ENCODE results near the gene AIF1. TPM values are rescaled to one million over a fixed set of nuclear protein-coding genes. Genes with fewer than 3 reads are reported as not detected.

Gene AIF1
- total and polyA plus RNA-seq, 7 experiments from 2014 or later, result 33.1 to 182 (median 71.0) TPM

GRCh38 chr6:31621320-31621939, 6.4 kb downstream of the AIF1 start:
- ChIA-PET POLR2A (interaction anchor here (0.6 to 66.4 kb wide), 15 partner anchors 15 to 338 kb away, joined by 3 to 3078 read pairs (median 5); partner anchors contain the start of genes APOM, ATP6V1G2, BAG6 and C6orf47), CTCF (no interaction called here)
- Mint-ChIP-seq H3K27ac (peak overlapping the region; percentile 90 to 98 (median 96)), H3K36me3 (peaks cover under 1 to 41% (median 10%) of the 10 kb centered on the region in 5 donors), H3K4me3 (peak overlapping the region; percentile 82 to 95 (median 93)), H3K9me3 (peaks cover 0 to 2% (median 0%) of the 10 kb centered on the region in 11 donors), H3K27me3 (no peaks in the 10 kb centered on the region), H3K4me1 (peaks cover 15 to 46% (median 41%) of the 10 kb centered on the region in 7 donors)
- H3K4me3 ChIP-seq (ENCODE audit: low read length), result peak overlapping the region; percentile 90
- H3K36me3 ChIP-seq (ENCODE audit: control insufficient read depth in 2 of 3, insufficient read depth in 3 of 3, low read length in 3 of 3), result peaks cover 12 to 31% (median 13%) of the 10 kb centered on the region in 3 experiments
- peak overlapping the region; percentile 96 for H3K27ac ChIP-seq (ENCODE audit: low read depth, low read length)
- DNase-seq (peak in 3 of 9 donors; percentile 15 to 29 (median 21)), ATAC-seq (no peak)
- no peaks in the 10 kb centered on the region for H3K27me3 ChIP-seq (ENCODE audit: control insufficient read depth in 2 of 2, insufficient read depth in 2 of 2, low read length in 2 of 2)
- H3K9me3 ChIP-seq (ENCODE audit: control insufficient read depth in 2 of 3, low read length in 3 of 3), result no peaks in the 10 kb centered on the region
- peaks cover 9 to 14% of the 10 kb centered on the region in 2 donors for H3K4me1 ChIP-seq (ENCODE audit: control insufficient read depth in 2 of 2, insufficient read depth in 2 of 2, low read length in 2 of 2)
- intact Hi-C loops (cut with micrococcal nuclease), result loop anchor here (2.0 to 5.0 kb wide), 10 partner anchors 17 to 1231 kb away; partner anchors contain the start of genes NELFE (in 2 of the 2), SKIC2 (in 2 of the 2), GNL1 (in 1 of the 2) and HSPA1B (in 1 of the 2)

DNA sequence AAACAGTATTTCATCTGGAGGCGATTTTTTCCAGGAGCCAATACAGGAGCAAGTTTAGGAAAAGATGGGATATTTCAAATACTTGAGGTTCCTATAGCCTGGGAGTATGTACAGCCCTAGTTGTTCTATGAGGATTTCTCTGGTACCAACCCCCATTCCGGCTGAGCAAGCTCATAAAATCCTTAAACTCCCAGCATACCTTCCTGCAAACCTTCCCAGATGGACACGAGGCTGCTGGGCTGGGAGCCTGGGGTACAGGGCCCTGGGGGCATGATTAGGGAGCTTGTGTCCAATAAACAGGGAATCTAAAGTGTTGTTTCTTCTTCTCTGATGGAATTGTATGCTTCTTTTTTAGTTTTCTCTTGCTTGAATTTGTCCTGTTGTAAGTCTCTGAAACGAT, 7.0 kb downstream of the AIF1 start:
- peaks cover 9 to 40% (median 35%) of the 10 kb centered on the region in 7 donors for H3K4me1 Mint-ChIP-seq
- H3K36me3 Mint-ChIP-seq, result peaks cover 4 to 41% (median 13%) of the 10 kb centered on the region in 5 donors
- H3K9me3 Mint-ChIP-seq, result peaks cover 0 to 2% (median 0%) of the 10 kb centered on the region in 11 donors
- intact Hi-C loops (cut with micrococcal nuclease), result loop anchor here (2.0 to 5.0 kb wide), 10 partner anchors 17 to 1230 kb away; partner anchors contain the start of genes NELFE (in 2 of the 2), SKIC2 (in 2 of the 2), GNL1 (in 1 of the 2) and HSPA1B (in 1 of the 2)
- H3K27ac Mint-ChIP-seq, result peak overlapping the region; percentile 90 to 98 (median 96)
- no peak for DNase-seq
- no peak overlapping the region for H3K4me3 ChIP-seq (ENCODE audit: low read length)
- H3K4me1 ChIP-seq (ENCODE audit: control insufficient read depth in 2 of 2, insufficient read depth in 2 of 2, low read length in 2 of 2), result peaks cover 3 to 14% of the 10 kb centered on the region in 2 donors
- H3K36me3 ChIP-seq (ENCODE audit: control insufficient read depth in 2 of 3, insufficient read depth in 3 of 3, low read length in 3 of 3), result peaks cover 17 to 37% (median 18%) of the 10 kb centered on the region in 3 experiments
- H3K27ac ChIP-seq (ENCODE audit: low read depth, low read length), result peak overlapping the region; percentile 96
- ATAC-seq, result no peak
- no peaks in the 10 kb centered on the region for H3K9me3 ChIP-seq (ENCODE audit: control insufficient read depth in 2 of 3, low read length in 3 of 3)
- POLR2A ChIA-PET, result interaction anchor here (0.6 to 66.4 kb wide), 15 partner anchors 16 to 338 kb away, joined by 3 to 3078 read pairs (median 4); partner anchors contain the start of genes APOM, ATP6V1G2, BAG6 and C6orf47
- H3K27me3 ChIP-seq (ENCODE audit: control insufficient read depth in 2 of 2, insufficient read depth in 2 of 2, low read length in 2 of 2), result no peaks in the 10 kb centered on the region
- no peaks in the 10 kb centered on the region for H3K27me3 Mint-ChIP-seq
- CTCF ChIA-PET, result interaction anchor here (0.8 kb wide), 1 partner anchor 125 kb away, joined by 3 read pairs; no protein-coding TSS in a partner anchor
- peak overlapping the region; percentile 82 to 95 (median 93) for H3K4me3 Mint-ChIP-seq

- ChIA-PET POLR2A (interaction anchor here (0.6 to 66.4 kb wide), 9 partner anchors 12 to 296 kb away, joined by 3 to 3078 read pairs (median 5); partner anchors contain the start of genes ATP6V1G2, BAG6, DDX39B and HSPA1B), CTCF (interaction anchor here (0.8 kb wide), 1 partner anchor 126 kb away, joined by 3 read pairs; no protein-coding TSS in a partner anchor)
- intact Hi-C loops (cut with micrococcal nuclease), result loop anchor here (5.0 kb wide), 3 partner anchors 335 to 1230 kb away; partner anchors contain the start of genes GNL1 (in 1 of the 2), NELFE (in 1 of the 2), PRR3 (in 1 of the 2) and PSMB9 (in 1 of the 2)
- Histone ChIP-seq H3K4me3 (ENCODE audit: low read length) (no peak overlapping the region), H3K9me3 (ENCODE audit: control insufficient read depth in 2 of 3, low read length in 3 of 3) (no peaks in the 10 kb centered on the region), H3K27ac (ENCODE audit: low read depth, low read length) (peak overlapping the region; percentile 96), H3K4me1 (ENCODE audit: control insufficient read depth in 2 of 2, insufficient read depth in 2 of 2, low read length in 2 of 2) (peaks cover 3 to 14% of the 10 kb centered on the region in 2 donors), H3K36me3 (ENCODE audit: control insufficient read depth in 2 of 3, insufficient read depth in 3 of 3, low read length in 3 of 3) (peaks cover 20 to 44% (median 21%) of the 10 kb centered on the region in 3 experiments), H3K27me3 (ENCODE audit: control insufficient read depth in 2 of 2, insufficient read depth in 2 of 2, low read length in 2 of 2) (no peaks in the 10 kb centered on the region)
- peaks cover 4 to 46% (median 20%) of the 10 kb centered on the region in 5 donors for H3K36me3 Mint-ChIP-seq
- no peaks in the 10 kb centered on the region for H3K27me3 Mint-ChIP-seq
- peaks cover 9 to 38% (median 34%) of the 10 kb centered on the region in 7 donors for H3K4me1 Mint-ChIP-seq
- H3K4me3 Mint-ChIP-seq, result peak overlapping the region in 5 of 10 donors; percentile 88 to 95 (median 93)
- peak overlapping the region; percentile 66 to 98 (median 96) for H3K27ac Mint-ChIP-seq
- ATAC-seq (no peak), DNase-seq (no peak)
- H3K9me3 Mint-ChIP-seq, result peaks cover 0 to 2% (median 0%) of the 10 kb centered on the region in 11 donors
These were observed 7.7 kb downstream of the AIF1 start for GRCh38 chr6:31622684-31623091.

GRCh38 chr6:31624070-31624469, 9.0 kb downstream of the AIF1 start:
- Mint-ChIP-seq H3K9me3 (peaks cover 0 to 2% (median 0%) of the 10 kb centered on the region in 11 donors), H3K36me3 (peaks cover 4 to 48% (median 21%) of the 10 kb centered on the region in 5 donors), H3K27ac (peak overlapping the region in 4 of 9 donors; percentile 5 to 74 (median 23)), H3K4me3 (no peak overlapping the region), H3K27me3 (no peaks in the 10 kb centered on the region), H3K4me1 (peaks cover 9 to 39% (median 30%) of the 10 kb centered on the region in 7 donors)
- ATAC-seq (no peak), DNase-seq (no peak)
- Histone ChIP-seq H3K9me3 (ENCODE audit: control insufficient read depth in 2 of 3, low read length in 3 of 3) (no peaks in the 10 kb centered on the region), H3K4me3 (ENCODE audit: low read length) (no peak overlapping the region), H3K4me1 (ENCODE audit: control insufficient read depth in 2 of 2, insufficient read depth in 2 of 2, low read length in 2 of 2) (peaks cover 3 to 14% of the 10 kb centered on the region in 2 donors), H3K27ac (ENCODE audit: low read depth, low read length) (no peak overlapping the region), H3K27me3 (ENCODE audit: control insufficient read depth in 2 of 2, insufficient read depth in 2 of 2, low read length in 2 of 2) (no peaks in the 10 kb centered on the region), H3K36me3 (ENCODE audit: control insufficient read depth in 2 of 3, insufficient read depth in 3 of 3, low read length in 3 of 3) (peaks cover 20 to 57% (median 23%) of the 10 kb centered on the region in 3 experiments)
- CTCF ChIA-PET, result interaction anchor here (0.6 to 1.2 kb wide), 2 partner anchors 42 to 117 kb away, joined by 3 read pairs; partner anchors contain the start of gene LTB
- POLR2A ChIA-PET, result interaction anchor here (66.4 kb wide), 1 partner anchor 60 kb away, joined by 3078 read pairs; the partner anchor contains the start of genes ATP6V1G2, DDX39B, LST1 and LTA
- intact Hi-C loops (cut with micrococcal nuclease), result loop anchor here (5.0 kb wide), 3 partner anchors 333 to 1228 kb away; partner anchors contain the start of genes GNL1 (in 1 of the 2), NELFE (in 1 of the 2), PRR3 (in 1 of the 2) and PSMB9 (in 1 of the 2)

DNA sequence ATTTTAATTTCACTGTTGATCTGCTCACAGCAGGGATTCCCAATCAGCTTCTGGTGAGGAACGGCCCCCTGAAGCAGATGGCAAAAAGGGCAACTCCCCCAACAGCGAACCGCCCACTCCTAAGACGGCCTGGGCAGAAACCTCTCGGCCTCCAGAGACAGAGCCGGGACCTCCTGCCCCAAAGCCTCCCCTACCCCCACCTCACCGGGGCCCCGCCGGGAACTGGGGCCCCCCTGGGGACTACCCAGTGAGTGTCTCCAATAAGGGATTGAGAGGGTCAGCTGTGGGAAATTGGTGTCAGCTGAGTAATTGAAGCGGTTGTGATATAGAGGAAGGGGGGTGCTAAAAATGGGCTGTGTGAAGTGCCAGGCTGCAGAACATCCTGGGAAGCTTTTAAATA, 11.9 kb downstream of the AIF1 start:
- intact Hi-C loops (cut with micrococcal nuclease), result no loop called here
- Histone ChIP-seq H3K36me3 (ENCODE audit: control insufficient read depth in 2 of 3, insufficient read depth in 3 of 3, low read length in 3 of 3) (peaks cover 20 to 86% (median 29%) of the 10 kb centered on the region in 3 experiments), H3K27me3 (ENCODE audit: control insufficient read depth in 2 of 2, insufficient read depth in 2 of 2, low read length in 2 of 2) (no peaks in the 10 kb centered on the region), H3K4me1 (ENCODE audit: control insufficient read depth in 2 of 2, insufficient read depth in 2 of 2, low read length in 2 of 2) (peaks cover 0 to 3% of the 10 kb centered on the region in 2 donors), H3K9me3 (ENCODE audit: control insufficient read depth in 2 of 3, low read length in 3 of 3) (no peaks in the 10 kb centered on the region), H3K4me3 (ENCODE audit: low read length) (no peak overlapping the region), H3K27ac (ENCODE audit: low read depth, low read length) (no peak overlapping the region)
- ChIA-PET POLR2A (interaction anchor here (0.7 to 66.4 kb wide), 5 partner anchors 13 to 268 kb away, joined by 3 to 3078 read pairs (median 4); partner anchors contain the start of genes ATP6V1G2, BAG6, DDX39B and LST1), CTCF (interaction anchor here (0.6 kb wide), 1 partner anchor 76 kb away, joined by 3 read pairs; no protein-coding TSS in a partner anchor)
- no peaks in the 10 kb centered on the region for H3K27me3 Mint-ChIP-seq
- no peak for DNase-seq
- H3K27ac Mint-ChIP-seq, result peak overlapping the region in 2 of 9 donors; percentile 1 to 34
- no peak for ATAC-seq
- H3K36me3 Mint-ChIP-seq, result peaks cover 14 to 60% (median 26%) of the 10 kb centered on the region in 5 donors
- H3K4me3 Mint-ChIP-seq, result no peak overlapping the region
- no peaks in the 10 kb centered on the region for H3K9me3 Mint-ChIP-seq
- H3K4me1 Mint-ChIP-seq, result peaks cover 0 to 28% (median 12%) of the 10 kb centered on the region in 7 donors

All from naive thymus-derived CD4-positive, alpha-beta T cell (primary cell).